NCI-H510A treated with DMSO at 0.1 percent for 48 hours (cell line): ENCODE data around the gene GOLM1.
"Not testable (repeated sequence)": the region's sequence is repeated elsewhere in the genome, so short reads cannot be mapped to it uniquely, and the experiment has no call there.

Source experiments
- DNase-seq: peaks from one replicate; lab custom pipeline; 2025; lab: John Stamatoyannopoulos, UW

Gene GOLM1, protein sequence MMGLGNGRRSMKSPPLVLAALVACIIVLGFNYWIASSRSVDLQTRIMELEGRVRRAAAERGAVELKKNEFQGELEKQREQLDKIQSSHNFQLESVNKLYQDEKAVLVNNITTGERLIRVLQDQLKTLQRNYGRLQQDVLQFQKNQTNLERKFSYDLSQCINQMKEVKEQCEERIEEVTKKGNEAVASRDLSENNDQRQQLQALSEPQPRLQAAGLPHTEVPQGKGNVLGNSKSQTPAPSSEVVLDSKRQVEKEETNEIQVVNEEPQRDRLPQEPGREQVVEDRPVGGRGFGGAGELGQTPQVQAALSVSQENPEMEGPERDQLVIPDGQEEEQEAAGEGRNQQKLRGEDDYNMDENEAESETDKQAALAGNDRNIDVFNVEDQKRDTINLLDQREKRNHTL

DNA sequence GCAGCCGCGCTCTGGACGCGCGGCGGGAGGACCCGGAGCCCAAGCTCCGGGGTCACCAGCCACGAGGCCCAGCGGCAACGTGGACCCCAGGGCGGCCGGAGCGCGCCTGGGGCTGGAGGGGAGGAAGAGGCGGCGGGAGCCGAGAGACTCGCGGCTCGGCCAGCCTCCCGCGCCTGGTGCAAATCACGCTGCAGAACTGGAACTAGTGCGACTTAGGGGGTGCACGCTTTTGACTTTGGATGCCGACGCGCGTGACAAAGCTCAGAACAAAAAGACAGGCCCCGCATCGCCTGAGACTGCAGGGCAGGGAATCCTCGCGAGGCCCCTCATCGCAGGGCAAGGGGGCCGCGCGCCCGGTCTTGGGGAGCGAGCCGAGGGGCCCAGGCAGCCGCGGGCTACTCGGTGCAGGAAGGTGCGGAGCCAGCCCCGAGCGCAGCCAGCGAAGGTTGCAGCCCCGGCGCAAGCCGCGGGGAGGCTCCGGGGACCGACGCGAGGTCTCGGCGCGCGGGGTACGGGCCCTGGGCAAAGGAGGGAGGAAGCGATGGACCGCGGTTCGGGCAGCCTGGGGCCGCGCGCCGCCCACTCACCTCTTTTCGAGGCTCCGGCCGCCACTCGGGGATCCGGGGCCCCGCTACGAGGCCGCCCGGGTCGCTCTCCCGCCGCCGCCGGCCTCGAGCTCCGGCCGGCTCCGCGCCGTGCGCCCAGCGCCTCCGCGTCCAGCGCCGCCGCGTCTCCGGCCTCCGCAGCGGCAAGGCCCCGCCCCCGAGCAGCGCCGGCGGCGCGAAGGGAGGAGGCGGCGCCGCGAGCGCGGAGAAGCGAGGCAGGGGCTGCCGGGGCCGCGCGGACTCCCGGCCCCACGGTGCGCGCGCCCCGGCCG lies at the start of gene GOLM1:
Gene GOLM1 (minus strand): TSS at position 735 of the 877 bp plus-strand sequence. CDS start 20,238 bp downstream, outside the sequence.
- DNase-seq, result peak; percentile 49

DNA sequence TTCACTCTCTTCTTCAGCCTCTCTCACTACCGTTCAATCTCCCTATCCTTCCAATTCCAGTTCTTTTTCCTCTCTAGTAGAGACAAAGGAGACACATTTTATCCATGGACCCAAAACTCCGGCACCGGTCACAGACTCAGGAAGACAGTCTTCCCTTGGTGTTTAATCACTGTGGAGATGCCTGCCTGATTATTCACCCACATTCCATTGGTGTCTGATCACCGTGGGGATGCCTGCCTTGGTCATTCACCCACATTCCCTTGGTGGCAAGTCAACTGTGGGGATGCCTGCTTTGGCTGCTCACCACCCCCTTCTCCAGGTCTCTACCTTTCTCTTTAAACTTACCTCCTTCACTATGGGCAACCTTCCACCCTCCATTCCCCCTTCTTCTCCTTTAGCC lies 47.3 kb upstream of the GOLM1 start:
- DNase-seq, result not testable (repeated sequence)

DNA sequence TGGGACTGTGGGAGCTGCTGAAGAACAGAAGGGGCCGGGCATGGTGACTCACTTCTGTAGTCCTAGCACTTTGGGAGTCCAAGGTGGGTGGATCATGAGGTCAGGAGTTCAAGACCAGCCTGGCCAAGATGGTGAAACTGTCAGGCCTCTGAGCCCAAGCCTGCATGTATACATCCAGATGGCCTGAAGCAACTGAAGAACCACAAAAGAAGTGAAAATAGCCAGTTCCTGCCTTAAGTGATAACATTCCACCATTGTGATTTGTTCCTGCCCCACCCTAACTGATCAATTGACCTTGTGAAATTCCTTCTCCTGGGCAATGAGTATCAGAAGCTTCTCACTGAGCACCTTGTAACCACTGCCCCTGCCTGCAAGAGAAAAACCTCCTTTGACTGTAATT lies 46.6 kb upstream of the GOLM1 start:
- DNase-seq, result not testable (repeated sequence)

DNA sequence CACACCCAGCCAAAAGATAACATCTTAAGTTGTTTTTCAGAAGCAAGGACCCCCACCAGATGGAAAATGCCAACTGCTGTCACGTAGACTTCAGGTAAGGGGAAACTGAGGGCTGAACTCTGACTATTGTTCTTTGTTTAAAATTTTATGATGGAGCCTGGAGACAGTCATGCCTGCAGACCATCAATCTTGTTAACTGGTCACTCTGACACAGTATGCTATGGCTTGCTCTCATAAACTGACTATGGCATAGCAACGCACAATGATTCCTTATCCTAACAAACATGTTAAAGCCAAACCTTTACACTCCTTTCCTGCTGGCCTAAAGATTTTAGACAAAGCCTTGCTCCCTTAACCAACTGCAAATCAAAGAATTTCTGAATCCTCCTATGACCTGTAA lies 43.6 kb upstream of the GOLM1 start:
- DNase-seq, result no peak

DNA sequence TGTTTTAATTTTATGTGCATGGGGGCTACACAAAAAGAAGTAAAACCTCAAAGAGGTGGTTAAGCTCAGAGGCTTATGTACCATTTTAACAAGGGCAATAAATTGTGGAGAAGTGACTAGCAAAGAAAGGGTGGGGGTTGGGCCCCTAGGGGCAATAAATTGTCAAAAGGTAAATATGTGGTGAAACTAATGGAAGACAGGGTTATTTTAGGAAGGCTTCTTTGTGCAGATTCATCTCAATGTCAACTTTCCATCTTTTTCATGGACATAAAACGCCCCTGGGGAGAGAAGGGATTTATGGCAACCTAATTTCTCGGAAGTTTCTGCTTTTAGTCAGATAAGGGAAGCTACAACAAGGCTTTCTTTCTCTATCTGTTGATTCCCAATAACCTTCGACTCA lies 42.5 kb upstream of the GOLM1 start:
- DNase-seq, result no peak

DNA sequence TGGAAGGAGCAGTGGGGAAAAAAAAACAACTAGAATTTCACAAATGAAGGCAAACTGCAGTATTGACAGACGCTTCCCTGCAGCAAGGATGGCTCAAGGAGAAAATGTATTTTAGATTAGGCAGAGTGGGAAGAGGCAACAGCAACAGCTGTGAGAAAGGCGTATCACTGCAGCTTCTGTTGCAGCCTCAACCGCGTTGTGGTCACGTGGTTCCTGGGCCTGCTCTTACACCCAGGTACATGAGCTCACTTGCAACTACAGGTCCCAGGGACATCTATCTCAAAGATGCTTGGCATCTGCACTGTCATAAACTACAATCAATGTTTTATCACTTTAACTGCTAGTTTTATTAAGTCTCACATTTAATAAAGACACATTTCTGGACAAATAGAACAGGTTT lies 36.0 kb upstream of the GOLM1 start:
- DNase-seq, result no peak

DNA sequence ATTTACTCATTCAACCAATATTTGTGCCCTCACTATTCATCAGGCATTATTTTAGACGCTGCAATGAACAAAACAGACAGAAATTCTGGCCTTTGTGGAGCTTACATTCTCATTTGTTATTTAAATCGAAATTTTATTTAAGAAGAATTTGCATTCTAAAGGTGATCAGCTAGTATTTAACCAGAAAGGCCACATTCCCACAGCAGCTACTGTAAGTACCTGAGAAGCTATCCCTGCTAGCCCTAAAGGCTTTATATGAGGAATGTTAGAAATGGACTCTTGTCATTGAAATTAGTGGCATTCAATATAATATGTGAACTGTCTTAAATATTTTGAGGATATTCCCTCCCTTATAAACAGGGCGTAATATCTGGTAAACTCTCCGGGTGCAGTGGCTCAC lies 35.0 kb upstream of the GOLM1 start:
- no peak for DNase-seq

DNA sequence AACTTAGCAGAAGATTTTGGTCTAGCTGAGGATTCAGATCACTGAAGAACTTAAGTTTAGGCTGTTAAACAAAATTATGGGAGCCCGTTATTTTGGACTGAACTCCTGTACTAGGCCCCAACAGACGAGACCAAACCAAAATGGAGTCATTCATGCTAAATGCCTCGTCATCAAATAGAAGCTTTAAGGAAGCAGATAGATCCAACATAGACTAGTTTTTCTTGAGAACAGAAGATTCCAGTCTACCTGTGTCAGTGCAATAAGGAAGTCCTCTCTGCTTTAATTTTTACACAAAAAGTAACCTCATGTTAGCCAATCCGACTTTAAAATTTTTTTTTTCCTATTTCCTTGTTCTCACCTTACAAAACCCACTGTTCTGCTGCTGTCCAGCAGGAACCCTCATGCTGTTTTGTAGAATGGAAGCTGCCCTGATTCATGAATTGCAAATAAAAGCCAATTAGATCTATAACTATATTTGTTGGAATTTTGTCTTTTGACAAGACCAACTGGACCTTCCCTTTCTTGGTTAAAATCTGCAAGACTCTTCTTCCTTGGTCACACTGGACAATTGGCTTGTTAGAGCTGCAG lies 29.0 kb upstream of the GOLM1 start:
- DNase-seq, result no peak

DNA sequence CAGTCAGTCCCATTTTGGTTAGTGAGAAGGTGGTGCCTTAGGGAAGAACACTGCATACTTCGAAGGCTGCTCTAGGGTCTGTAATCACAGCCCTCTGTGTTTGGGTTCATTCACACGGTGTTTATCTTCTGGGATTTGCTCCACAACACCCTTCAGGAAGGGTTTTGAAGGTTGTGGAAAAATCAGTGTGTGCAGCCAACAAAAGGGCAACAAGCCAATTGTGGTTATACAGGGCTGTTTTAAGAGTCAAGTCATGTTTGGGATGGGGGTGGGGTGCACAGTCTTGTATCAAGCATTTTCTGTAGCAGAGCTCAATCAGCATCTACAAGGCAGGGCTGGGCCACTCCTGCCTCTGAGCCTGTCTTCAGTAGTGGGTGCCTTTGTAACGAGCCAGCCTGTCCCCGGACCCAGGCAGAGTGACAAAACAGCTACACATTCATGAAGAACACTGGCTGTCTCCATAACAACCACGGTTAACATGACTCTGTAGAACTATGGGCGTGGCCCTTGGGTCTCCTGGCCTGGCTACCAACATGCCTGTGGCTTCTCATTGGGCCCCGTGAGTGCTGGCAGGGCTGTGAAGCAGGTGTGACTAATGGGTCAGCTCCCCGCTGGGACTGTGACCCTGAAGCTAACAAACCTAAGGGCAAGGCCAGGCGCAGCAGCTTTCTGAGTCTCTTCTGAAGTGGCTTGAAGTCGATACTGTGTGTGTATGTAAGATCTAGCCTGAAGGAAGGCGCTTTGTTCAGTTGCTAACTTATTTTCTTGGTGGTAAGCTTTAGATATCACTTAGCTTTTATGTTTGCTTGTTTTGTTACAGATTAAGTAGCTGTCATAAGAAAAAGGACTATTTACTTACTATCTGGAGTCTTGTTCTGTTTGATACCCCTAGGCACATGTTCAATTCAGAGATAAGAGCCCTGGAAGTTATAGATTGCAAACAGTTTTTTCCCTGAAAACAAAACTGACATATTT lies 27.9 kb upstream of the GOLM1 start:
- DNase-seq, result peak; percentile 90

DNA sequence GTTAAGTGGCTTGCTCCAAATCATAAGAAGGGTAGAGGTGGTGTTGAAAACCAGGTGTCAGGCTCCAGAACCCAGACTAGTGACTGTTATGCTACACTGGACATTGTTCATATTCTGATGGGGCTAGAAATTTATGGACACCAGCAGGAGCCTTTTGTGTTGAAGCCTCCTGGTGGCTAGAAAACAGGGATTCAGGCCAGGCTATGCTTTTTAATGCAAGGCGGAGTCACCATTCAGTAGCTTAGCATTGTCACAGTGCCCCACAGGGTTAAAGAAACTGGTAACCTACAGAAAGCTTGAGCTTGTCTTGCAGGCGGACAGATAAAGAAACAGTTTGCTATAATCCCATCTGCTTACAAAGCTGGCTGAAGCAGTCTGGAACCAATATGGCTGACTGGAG lies 23.0 kb upstream of the GOLM1 start:
- DNase-seq, result no peak

DNA sequence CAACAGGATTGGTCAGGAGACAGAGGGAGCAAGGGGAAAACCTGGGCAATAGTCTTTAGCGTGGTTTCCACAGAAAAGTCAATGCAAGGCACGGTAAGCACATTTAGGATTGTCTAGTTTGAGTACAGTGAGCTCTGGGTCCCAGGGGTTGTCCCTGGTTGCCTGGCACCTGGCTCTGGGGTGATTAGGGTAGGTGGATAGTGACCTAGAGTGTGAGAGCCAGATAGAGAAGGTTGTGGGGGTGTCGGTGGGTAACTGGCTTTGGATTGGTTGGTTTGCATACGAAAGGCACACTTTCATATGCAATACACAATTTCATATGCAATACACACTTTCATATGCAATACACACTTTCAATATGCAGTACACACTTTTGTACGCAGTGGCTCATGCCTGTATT lies 20.1 kb upstream of the GOLM1 start:
- DNase-seq, result no peak

DNA sequence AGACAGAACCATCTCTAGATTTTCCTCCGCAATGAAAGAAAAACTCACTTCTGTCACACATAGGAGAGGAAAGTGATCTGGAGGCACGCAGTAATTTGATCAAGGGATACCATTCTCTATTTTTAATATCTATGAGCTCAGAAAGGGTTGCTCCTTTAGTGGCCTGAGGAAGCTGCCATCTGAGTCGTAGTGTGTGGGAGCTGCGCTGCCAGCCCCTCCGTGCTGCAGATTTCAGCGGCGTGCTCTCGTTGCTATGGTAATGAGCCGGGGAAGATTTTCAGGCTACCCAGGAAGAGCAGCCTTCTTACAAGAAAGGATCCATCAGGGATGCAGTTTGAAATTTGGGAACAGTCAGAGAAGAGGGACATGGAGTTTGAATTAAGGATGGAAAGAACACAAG lies 17.1 kb upstream of the GOLM1 start:
- no peak for DNase-seq

DNA sequence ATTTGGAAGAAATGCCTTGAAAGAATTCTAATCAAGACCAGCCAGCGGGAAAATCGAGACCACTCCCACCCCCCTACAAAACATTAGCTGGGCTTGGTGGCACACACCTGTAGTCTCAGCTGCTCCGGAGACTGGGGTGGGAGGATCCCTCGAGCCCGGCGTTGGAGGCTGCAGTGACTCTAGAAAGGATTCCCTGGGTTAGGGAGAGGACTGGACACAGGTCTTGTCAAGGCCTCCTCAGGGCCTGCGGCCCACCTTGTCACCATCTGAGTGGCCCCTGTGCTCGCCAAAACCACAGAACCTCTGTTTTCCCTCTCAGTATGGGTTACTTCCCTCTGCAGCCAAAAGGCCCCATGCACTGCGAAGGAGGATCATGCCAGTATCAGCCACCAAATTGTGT lies 16.5 kb upstream of the GOLM1 start:
- no peak for DNase-seq

DNA sequence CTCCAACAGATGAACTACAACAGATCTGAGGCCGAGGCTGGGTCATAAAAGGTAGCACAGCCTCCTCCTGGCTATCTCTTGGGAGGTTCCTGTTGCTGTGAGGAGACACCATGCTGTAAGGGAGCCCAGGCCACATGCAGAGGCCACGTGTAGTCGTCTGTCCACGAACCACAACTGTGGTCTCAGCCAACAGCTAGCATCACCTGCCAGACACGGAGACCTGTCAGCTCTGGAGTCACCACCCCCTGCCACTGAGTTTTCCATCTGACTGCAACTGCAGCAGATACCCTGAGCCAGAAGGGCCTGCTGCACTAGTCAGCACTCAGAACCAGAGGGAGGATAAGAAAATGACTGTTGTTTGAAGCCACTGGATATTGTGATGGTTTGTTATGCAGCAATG lies 12.7 kb upstream of the GOLM1 start:
- no peak for DNase-seq

DNA sequence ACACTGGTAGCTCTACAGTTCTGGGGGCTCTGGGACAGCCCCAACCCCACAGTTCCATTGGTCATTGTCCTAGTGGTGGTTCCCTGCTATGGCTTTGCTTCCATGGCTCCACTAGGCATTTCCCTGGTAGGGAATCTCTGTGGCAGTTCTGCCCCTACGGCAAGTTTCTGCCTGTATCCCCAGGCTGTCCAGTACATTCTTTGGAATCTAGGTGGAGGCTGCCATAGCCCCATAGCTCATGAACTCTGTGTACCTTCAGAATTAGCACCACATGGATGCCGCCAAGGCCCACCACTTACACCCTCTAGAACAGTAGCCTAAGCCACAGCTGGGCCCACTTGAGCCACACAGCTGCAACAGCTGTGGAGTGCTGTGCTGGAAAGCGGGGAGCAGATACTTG lies 3.3 kb upstream of the GOLM1 start:
- no peak for DNase-seq

DNA sequence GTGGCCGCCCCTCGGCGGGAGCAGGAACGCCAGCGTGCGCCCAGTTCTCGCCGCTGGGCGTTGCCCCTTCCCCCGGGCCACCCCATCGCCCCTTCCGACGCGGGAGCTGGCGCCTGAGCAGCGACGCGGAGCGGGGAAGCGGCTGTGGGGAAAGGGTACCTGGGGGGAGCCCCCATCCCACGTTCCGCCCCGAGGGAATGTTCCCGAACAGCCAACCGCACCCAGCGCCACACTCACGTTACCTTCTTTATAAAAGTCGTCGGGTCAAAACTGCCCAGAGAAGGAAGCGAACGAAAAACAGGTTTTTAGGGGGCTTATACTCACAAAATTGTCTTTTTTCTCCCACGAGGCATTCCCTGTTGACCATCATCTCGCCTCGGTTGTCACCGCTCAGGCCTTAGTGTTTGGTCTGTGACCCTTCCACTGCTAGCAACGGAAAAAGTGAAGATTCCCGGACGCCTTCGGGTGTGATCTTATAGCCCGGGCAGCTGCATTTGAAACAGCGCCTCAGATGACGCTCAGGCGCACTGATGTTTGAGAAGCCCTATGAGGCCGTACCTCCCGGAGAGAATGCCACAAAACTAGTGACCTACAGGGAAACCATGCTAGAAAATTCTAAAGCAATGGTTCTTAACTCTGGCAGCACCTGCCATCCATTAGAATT lies 475 bp upstream of the GOLM1 start:
- DNase-seq, result peak; percentile 52

DNA sequence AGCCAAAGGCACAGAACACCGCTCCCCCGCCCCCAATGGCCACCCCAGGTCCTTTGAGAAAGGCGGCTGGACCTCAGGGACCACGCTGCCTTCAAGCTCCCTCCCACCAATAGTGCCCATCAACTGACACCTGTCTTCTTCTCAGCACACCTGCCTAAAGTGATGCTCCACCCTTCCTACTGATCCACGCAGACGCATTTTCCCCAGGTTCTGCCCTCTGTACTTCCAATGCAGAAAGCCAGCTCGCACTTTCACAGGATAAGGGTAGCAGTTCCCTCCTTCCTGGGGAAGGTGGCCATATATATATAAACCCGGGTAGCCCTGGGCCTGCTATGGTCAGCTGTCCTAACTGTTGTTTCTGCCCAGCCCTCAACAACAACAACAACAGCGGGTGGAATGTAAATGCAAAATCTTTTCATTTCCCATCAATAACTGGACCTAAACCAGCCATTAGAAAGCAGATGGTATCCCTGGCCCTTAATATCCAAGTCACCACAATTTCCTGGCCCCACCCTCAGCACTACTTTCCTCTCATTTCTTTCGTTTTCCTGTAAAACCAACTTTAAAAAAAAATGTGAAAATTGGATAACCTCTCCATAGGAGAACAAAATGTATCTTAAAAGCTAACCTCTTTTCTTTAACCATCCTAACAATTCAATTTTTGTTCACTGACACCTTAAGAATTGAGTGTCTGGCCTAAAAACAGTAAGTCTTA lies 1.7 kb downstream of the GOLM1 start:
- peak; percentile 88 for DNase-seq

DNA sequence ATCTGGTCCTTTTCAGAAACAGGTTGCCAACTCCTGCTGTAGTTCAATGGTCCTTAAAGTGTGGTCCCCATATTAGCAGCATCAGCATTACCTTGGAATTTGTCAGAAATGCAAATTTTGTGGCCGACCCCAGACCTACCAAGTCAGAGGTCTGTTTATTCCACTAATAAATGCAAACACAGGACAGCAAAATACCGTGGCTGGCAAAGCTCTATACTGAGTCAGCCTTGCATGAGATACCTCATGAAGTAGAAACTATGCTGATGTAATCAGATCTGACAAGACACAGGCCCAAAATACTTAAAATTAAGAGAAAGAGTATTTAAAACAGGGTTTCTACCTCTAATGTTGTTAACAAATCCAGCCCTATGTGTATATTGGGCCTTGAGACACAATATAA lies 3.0 kb downstream of the GOLM1 start:
- no peak for DNase-seq

DNA sequence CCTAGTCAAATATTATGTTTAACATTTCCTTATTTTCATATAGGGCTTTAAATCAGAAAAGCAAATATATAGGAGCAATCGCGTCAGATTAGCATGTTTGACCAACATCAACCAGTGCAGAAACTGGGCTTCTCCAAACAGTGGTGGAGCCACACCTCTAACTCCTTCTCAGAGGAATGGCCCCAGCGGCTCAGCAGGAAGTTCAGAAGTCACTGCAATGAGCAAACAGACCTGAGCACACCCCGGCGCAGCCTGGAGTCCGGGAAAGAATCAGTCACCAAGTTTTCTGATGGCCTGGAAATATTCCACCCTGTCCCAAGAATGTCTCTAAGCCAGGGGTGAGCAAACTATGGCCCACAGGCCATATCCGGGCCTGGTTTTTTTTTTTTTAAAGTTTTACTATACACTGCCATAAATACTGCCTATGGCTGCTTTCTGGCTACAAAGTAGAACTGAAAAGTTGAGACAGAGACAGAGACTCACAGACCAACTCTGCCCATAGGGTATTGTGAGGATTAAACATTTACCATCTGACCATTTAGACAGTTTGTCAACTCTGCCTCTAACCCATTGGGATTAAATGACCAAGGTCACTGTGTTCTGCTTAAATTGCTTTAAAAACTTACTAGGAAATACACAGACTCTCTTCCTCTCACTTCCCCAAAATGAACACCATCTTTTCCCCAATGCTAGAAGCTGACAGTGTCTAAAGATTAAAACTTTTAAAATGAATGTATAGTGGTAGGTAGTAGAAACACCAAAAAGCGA lies 5.4 kb downstream of the GOLM1 start:
- DNase-seq, result peak; percentile 79

DNA sequence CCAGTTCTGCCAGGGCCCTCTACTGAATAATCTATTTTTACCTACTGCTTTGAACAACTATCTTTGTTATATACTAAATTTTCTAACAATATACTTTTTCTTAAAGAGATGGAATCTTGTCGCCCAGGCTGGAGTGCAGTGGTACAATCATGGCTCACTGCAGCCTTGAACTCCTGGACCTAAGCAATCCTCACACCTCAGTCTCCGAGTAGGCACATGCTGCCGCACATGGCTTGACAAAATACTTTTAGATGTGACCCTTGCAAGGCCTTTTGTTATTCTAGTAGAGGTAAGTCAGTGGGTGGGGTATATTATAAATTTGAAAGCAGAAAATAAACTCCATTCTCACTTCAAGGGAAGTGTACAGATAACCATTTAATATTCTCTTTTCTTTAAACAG lies 7.9 kb downstream of the GOLM1 start:
- DNase-seq, result no peak
